GM23248 (cell line): ENCODE data around the gene GATM. TPM values are rescaled to one million over a fixed set of nuclear protein-coding genes. Genes with fewer than 3 reads are reported as not detected.

Experiments used
- DNase-seq: peaks from one replicate; pipeline ENCODE4 v3.0.0-alpha.2; 2015
- H2AFZ ChIP-seq: fragments of 200-600 bp; sonication (generic); 2 replicates; pipeline ENCODE4 v1.6.1; 2016; ENCODE audit warnings: antibody characterized with exemption
- H3F3A ChIP-seq: fragments of 200-600 bp; sonication (generic); 2 replicates; pipeline ENCODE4 v1.6.1; 2016; ENCODE audit warnings: mild to moderate bottlenecking, antibody characterized with exemption, mixed run types; ENCODE audit not compliant: insufficient read depth
- H3K27ac ChIP-seq: fragments of 200-600 bp; sonication (generic); 2 replicates; pipeline ENCODE4 v1.5.1; 2016; ENCODE audit warnings: mild to moderate bottlenecking
- H3K27me3 ChIP-seq: fragments of 200-600 bp; sonication (generic); replicated peaks from 2 replicates; pipeline ENCODE4 v1.6.1; 2016; ENCODE audit warnings: mild to moderate bottlenecking; ENCODE audit not compliant: insufficient read depth
- H3K36me3 ChIP-seq: fragments of 200-600 bp; sonication (generic); 2 replicates; pipeline ENCODE4 v1.6.1; 2016; ENCODE audit warnings: low read depth, mild to moderate bottlenecking
- H3K4me1 ChIP-seq: fragments of 200-600 bp; sonication (generic); 2 replicates; pipeline ENCODE4 v1.6.1; 2016; ENCODE audit warnings: mild to moderate bottlenecking; ENCODE audit not compliant: insufficient read depth
- H3K4me2 ChIP-seq: fragments of 200-600 bp; sonication (generic); one replicate; pipeline ENCODE4 v1.6.1; 2016; ENCODE audit warnings: mild to moderate bottlenecking; ENCODE audit not compliant: unreplicated experiment
- H3K4me3 ChIP-seq: fragments of 200-600 bp; sonication (generic); 2 replicates; pipeline ENCODE4 v1.5.1; 2016; ENCODE audit warnings: mild to moderate bottlenecking
- H3K79me2 ChIP-seq: fragments of 200-600 bp; sonication (generic); 2 replicates; pipeline ENCODE4 v1.6.1; 2016; ENCODE audit warnings: mild to moderate bottlenecking; ENCODE audit not compliant: insufficient read depth
- H3K9ac ChIP-seq: fragments of 200-600 bp; sonication (generic); 2 replicates; pipeline ENCODE4 v1.6.1; 2016; ENCODE audit warnings: mild to moderate bottlenecking
- H3K9me2 ChIP-seq: fragments of 200-600 bp; sonication (generic); 2 replicates; pipeline ENCODE4 v1.6.1; 2016; ENCODE audit warnings: mixed run types, mild to moderate bottlenecking, moderate library complexity; ENCODE audit not compliant: insufficient read depth
- H3K9me3 ChIP-seq: fragments of 200-600 bp; sonication (generic); one replicate; pipeline ENCODE4 v1.6.1; 2017; ENCODE audit warnings: low read depth
- H4K20me1 ChIP-seq: fragments of 200-600 bp; sonication (generic); 2 replicates; pipeline ENCODE4 v1.6.0; 2016; ENCODE audit not compliant: insufficient read depth
- EZH2 ChIP-seq: fragments of 200-600 bp; sonication (generic); IDR thresholded peaks from 2 replicates; pipeline ENCODE4 v1.6.1; 2018; ENCODE audit warnings: antibody characterized with exemption, mild to moderate bottlenecking; ENCODE audit not compliant: insufficient read depth, poor library complexity, severe bottlenecking
- EZH2phosphoT487 ChIP-seq: fragments of 200-600 bp; sonication (generic); IDR thresholded peaks from 2 replicates; pipeline ENCODE4 v1.6.1; 2018; ENCODE audit warnings: antibody characterized with exemption, moderate library complexity, mild to moderate bottlenecking, low read depth; ENCODE audit not compliant: insufficient read depth
- WGBS, 2 experiments: methylation state at CpG; one replicate each; pipeline ENCODE4 v1.1.6; 2015 to 2017; ENCODE audit warnings: low lambda C conversion rate in 2 of 2, low coverage in 1 of 2; ENCODE audit errors: missing lambda C conversion rate in 2 of 2; 5-methylcytosine and 5-hydroxymethylcytosine counted together
- in situ Hi-C: fragments of 300-500 bp; cut with MboI; formaldehyde crosslinking; loops from 2 replicates; pipeline ENCODE4 v1.15.0; 2020
- polyA plus RNA-seq: library from polyadenylated mRNA; unstranded; fragments of >200 nt; fragmentation: Nextera tagmentation; extraction: Ambion mirVana; gene quantifications from 2 replicates; pipeline ENCODE4 v1.2.1, GENCODE V29; 2016
- total RNA-seq: library from RNA; depleted of rRNA; stranded (reverse); fragments of >200 nt; shearing (Covaris generic); gene quantifications from 2 replicates; pipeline ENCODE4 v1.2.3, GENCODE V29; 2014

Gene GATM
- total and polyA plus RNA-seq, 2 experiments from 2014 or later = not detected

DNA sequence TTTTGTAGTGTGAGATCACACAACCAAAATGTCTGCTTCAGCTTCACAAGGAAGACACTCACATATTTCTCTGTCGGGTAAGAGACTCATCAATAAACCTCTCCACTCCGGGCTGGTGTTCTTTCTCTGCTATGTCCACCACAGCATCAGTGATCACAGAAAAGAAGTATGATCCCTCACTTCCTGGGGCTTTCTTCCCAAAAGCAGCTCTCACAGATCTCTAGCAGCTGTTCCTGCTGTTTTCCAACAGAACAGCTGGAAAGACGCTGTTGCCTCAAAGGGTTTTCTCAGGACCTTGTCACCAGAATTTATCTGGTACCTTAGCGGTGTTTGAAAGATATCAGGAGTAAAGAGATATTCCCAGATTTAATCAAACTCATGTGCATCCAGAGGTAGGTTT is 46.4 kb downstream of the GATM start:
- no peak overlapping the region for H3K27ac ChIP-seq
- no peaks in the 10 kb centered on the region for H3K9me3 ChIP-seq
- WGBS, 2 experiments = 15% methylated on average over 4 of the region's 4 CpGs
- H2AFZ ChIP-seq = 0 out of 2 replicates have a peak overlapping the region, but pooled peaks have one; percentile 17
- H3K9me2 ChIP-seq = no peaks in the 10 kb centered on the region
- no peak overlapping the region for H3K4me2 ChIP-seq
- in situ Hi-C loops = no loop called here
- peak; percentile 7 for DNase-seq
- H3K4me3 ChIP-seq = no peak overlapping the region
- no peak overlapping the region for H3K9ac ChIP-seq
- H3K36me3 ChIP-seq = no peaks in the 10 kb centered on the region
- H3F3A ChIP-seq = no peaks in the 10 kb centered on the region
- H4K20me1 ChIP-seq = no peaks in the 10 kb centered on the region
- no peaks in the 10 kb centered on the region for H3K4me1 ChIP-seq
- H3K79me2 ChIP-seq = no peaks in the 10 kb centered on the region
- TF ChIP-seq EZH2 (no peak), EZH2phosphoT487 (no peak)
- H3K27me3 ChIP-seq = no peaks in the 10 kb centered on the region; the same call in 1 of the 2 replicates

DNA sequence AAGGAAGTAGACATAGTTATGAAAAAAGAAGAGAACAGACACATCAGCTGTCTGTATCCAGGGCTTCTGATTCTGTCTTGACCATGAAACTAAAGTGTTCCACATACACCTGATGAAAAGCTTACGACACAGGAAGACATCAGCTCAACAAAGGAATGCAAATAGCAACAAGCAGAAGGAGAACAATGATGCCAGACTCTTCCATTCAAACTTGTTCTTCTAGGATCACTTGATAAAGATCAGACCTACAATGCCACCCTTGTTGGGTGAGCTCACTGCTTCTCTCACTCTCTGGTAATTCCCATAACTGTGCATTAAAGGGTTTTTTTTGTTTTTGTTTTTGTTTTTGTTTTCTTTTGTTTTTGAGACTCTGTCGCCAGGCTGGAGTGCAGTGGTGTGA is 49.7 kb downstream of the GATM start:
- no peaks in the 10 kb centered on the region for H3K9me2 ChIP-seq
- H4K20me1 ChIP-seq = no peaks in the 10 kb centered on the region
- no peak overlapping the region for H2AFZ ChIP-seq
- TF ChIP-seq EZH2phosphoT487 (no peak), EZH2 (no peak)
- H3K79me2 ChIP-seq = no peaks in the 10 kb centered on the region
- no peaks in the 10 kb centered on the region for H3K36me3 ChIP-seq
- H3K9ac ChIP-seq = no peak overlapping the region
- no peaks in the 10 kb centered on the region for H3K9me3 ChIP-seq
- H3K4me2 ChIP-seq = no peak overlapping the region
- no peaks in the 10 kb centered on the region for H3K4me1 ChIP-seq
- WGBS, 2 experiments = 43 to 45% methylated on average over 2 of the region's 2 CpGs
- no peaks in the 10 kb centered on the region for H3F3A ChIP-seq
- no peaks in the 10 kb centered on the region; the same call in 1 of the 2 replicates for H3K27me3 ChIP-seq
- no peak overlapping the region for H3K27ac ChIP-seq
- in situ Hi-C loops = no loop called here
- no peak overlapping the region for H3K4me3 ChIP-seq
- DNase-seq = no peak

DNA sequence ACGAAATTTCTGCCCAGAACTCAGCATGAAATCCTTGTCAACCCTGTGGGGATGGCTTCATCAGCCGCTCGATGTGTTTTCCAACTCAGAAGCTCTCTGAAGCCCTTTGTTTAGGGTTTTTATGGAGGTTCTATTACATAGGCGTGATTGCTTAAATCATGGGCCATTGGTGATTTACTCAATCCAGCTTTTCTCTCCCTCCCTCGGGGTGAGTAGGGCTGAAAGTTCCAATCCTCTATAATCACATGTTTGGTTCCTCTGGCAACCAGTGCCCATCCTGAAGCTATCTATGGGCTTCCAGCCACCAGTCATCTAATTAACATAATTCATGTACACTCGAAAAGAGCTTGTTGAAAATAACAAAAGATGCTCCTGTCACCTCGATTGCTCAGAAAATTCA is 51.6 kb downstream of the GATM start:
- DNase-seq = no peak
- Histone ChIP-seq H3K4me3 (no peak overlapping the region), H3K36me3 (no peaks in the 10 kb centered on the region), H3F3A (no peaks in the 10 kb centered on the region), H3K9ac (no peak overlapping the region), H3K9me3 (no peaks in the 10 kb centered on the region), H3K79me2 (no peaks in the 10 kb centered on the region), H2AFZ (no peak overlapping the region), H3K27ac (no peak overlapping the region), H3K4me2 (no peak overlapping the region), H3K9me2 (no peaks in the 10 kb centered on the region), H3K4me1 (no peaks in the 10 kb centered on the region), H3K27me3 (no peaks in the 10 kb centered on the region; the same call in 1 of the 2 replicates), H4K20me1 (no peaks in the 10 kb centered on the region)
- TF ChIP-seq EZH2 = no peak
- no peak for TF ChIP-seq EZH2phosphoT487
- in situ Hi-C loops = no loop called here
- 18 to 19% methylated on average over 7 of the region's 7 CpGs for WGBS, 2 experiments

DNA sequence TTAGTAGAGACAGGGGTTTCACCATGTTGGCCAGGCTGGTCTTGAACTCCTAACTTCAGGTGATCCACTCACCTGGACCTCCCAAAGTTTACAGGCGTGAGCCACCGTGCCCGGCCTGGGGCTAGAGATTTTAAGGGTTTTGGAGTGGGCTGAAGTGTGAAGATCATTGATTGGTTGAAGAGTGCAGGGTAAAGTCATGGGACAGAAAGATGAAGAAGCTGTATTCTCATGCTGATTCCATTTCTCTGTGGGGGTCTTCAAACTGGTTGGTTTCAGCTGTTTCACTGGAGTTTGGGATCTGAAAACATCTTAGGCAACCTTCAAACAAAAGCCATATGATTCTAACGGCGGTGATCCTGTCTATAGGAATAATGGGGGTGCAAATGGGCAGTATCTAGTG is 52.1 kb downstream of the GATM start:
- no peaks in the 10 kb centered on the region for H3F3A ChIP-seq
- H3K9me3 ChIP-seq = no peaks in the 10 kb centered on the region
- no peaks in the 10 kb centered on the region; the same call in 1 of the 2 replicates for H3K27me3 ChIP-seq
- in situ Hi-C loops = no loop called here
- TF ChIP-seq EZH2 = no peak
- no peak for TF ChIP-seq EZH2phosphoT487
- H4K20me1 ChIP-seq = no peaks in the 10 kb centered on the region
- no peak overlapping the region for H3K4me2 ChIP-seq
- H3K27ac ChIP-seq = no peak overlapping the region
- DNase-seq = no peak
- no peaks in the 10 kb centered on the region for H3K79me2 ChIP-seq
- no peak overlapping the region for H3K9ac ChIP-seq
- 28 to 35% methylated on average over 5 of the region's 5 CpGs for WGBS, 2 experiments
- no peaks in the 10 kb centered on the region for H3K4me1 ChIP-seq
- H3K36me3 ChIP-seq = no peaks in the 10 kb centered on the region
- no peak overlapping the region for H2AFZ ChIP-seq
- no peak overlapping the region for H3K4me3 ChIP-seq
- H3K9me2 ChIP-seq = no peaks in the 10 kb centered on the region
